ENCODE data around the gene EIF3D.

- TF ChIP-seq CTCF (conservative IDR thresholded peaks at IDR 0.05; ENCODE audit: low read depth, low read length) (no peak), POLR2A (IDR thresholded peaks at IDR 0.05; ENCODE audit: low read depth, low read length) (peak; percentile 95), RFX5 (IDR thresholded peaks at IDR 0.05; ENCODE audit: low read depth, low read length) (no peak), FOS (IDR thresholded peaks at IDR 0.05; ENCODE audit: low read depth, low read length) (no peak)
Observed at GRCh38 chr22:36481393-36482168, 47.4 kb downstream of the EIF3D start, which contains the start of gene TXN2.

Measured in IMR-90 (cell line).